NK-92 treated with Interleukin-12 subunit alpha and Interleukin-12 subunit beta, amount 100 ng/mL, for 24 hours (cell line): ENCODE results near the gene FBXL2.
"Not testable (repeated sequence)": the region's sequence is repeated elsewhere in the genome, so short reads cannot be mapped to it uniquely, and the experiment has no call there.

ENCODE experiments used
- DNase-seq: peaks from one replicate; lab custom pipeline; 2025; lab: John Stamatoyannopoulos, UW

Gene FBXL2

GRCh38 chr3:33315826-33316225, 38.6 kb downstream of the FBXL2 start:
- DNase-seq, result no peak

GRCh38 chr3:33317963-33318709, 40.9 kb downstream of the FBXL2 start:
- no peak for DNase-seq

DNA sequence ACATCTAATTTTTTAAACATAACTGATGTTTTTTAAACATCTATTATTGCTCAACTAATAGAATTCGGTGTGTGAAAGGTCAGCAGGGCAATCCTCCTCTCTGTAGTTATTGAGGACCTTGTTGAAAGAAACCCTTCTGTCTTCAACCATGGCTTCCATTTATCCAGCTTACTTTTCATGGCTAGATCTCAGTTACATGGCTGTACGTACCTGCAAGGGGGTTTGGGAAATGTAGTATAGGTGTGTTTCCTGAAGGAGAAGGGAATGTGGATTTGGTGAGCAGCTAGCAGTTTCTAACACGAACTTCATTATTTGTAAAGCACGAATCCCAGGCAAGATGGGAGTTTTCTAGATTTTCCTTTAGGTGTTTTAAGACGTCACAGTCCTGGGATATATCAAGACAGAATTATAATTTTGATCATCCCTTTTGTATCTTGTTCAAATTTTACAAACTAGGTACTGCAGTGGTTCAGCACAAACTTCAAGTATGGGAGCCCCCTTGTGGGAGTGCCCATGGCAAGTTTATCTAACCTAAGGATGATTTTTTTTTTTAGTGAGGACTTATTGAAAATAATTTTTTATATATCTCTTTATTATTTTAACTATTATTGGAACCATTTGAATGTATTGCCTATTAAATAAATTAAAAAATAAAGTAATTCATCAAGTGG, 41.6 kb downstream of the FBXL2 start:
- DNase-seq, result no peak

- no peak for DNase-seq
Measured at GRCh38 chr3:33322412-33322811, 45.2 kb downstream of the FBXL2 start.

DNA sequence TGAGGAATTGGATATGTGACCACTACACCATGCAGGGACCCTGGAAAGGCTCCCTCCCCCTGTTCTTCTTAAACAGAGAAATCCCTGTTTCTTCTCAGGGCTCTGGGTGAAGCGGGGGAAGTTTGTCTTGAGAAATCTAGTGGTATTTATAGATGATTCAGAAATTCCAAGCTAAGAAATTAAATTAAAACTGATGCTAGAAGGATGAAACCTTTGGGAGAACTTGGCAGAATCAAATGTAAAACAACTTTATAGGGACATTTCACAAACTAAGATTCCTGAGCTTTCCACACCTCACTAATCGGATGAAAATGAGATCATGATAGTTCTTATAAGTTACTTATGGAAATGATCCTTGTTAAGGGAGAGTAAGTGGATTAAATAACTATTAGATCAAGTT, 54.2 kb downstream of the FBXL2 start:
- DNase-seq, result no peak

- DNase-seq, result no peak
Measured at GRCh38 chr3:33334364-33334763, 57.1 kb downstream of the FBXL2 start.

GRCh38 chr3:33338936-33339465, 61.8 kb downstream of the FBXL2 start:
- DNase-seq, result not testable (repeated sequence)

GRCh38 chr3:33339758-33340157, 62.5 kb downstream of the FBXL2 start:
- DNase-seq, result no peak

DNA sequence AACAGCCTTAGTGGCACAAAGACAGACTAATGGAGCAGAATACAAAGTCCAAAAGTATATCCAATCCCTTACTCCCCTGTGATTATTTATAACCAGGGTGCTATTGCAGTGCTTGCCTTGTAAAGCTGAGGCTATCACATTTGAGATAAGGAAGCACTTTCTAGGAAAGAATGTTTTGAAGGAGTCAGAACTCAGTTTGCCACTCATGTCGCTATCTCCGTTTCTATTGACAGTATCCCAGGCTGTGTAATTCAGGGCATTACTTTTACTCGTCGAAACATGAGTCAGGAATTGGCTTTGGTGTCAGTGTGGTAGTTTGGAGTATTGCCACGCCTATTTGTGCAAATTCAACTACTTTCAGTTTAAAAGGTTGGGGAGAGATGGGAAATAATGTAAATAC, 78.4 kb downstream of the FBXL2 start:
- DNase-seq, result no peak

- no peak for DNase-seq
Measured at GRCh38 chr3:33358172-33358781, 81.0 kb downstream of the FBXL2 start.

- DNase-seq, result no peak
Measured at GRCh38 chr3:33360136-33360825, 83.0 kb downstream of the FBXL2 start.

DNA sequence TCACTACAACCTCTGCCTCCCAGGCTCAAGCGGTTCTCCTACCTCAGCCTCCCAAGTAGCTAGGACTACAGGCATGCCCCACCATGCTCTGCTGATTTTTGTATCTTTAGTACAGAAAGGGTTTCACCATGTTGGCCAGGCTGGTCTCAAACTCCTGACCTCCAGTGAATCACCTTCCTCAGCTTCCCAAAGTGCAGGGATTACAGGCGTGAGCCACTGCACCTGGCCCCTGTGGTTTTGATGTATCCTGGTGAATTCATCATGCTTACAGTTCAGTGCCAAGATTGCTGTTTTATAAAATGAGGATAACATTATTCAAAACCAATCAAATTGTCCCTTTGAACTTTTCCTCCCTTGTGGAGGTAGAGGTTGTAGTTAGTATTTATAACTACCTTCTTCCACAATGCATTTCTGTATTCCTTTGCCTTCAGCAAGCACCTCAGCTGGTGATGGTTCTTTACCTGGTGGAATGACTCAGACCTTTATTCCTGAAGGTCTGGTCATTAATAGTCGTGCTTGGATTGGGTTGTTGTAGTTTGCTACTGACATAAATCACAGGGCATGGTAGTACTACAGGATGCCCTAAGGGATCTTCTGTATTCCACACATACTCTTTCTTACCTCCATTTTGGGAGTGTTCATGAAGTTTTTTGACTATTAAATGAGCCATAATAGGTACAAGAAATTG, 86.0 kb downstream of the FBXL2 start:
- no peak for DNase-seq

GRCh38 chr3:33364060-33364459, 86.8 kb downstream of the FBXL2 start:
- no peak for DNase-seq

DNA sequence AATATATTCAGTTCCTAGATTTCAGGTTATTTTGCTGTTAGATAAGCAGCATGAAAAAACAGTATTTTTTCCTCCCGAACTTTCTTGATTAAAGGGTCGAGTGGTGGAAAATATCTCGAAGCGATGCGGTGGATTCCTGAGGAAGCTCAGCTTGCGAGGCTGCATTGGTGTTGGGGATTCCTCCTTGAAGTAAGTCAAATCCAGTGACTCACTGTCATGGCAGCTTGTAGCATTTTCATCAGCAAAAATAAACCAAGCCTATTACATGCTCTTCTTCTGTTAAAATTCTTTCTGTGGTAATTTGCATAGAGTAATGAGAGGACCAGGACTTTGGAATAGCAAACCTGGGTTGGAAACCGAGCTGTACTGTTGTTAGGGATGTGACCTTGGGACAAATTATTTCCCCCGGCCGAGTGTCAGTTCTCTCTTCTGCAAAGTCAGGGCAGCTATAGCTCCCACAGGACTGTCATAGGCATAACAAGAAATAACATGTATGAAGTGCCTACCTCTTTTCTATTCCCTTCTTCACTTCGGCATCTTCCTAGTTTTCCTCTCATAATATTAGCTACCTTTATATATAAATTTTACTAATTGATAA, 87.4 kb downstream of the FBXL2 start:
- no peak for DNase-seq

DNA sequence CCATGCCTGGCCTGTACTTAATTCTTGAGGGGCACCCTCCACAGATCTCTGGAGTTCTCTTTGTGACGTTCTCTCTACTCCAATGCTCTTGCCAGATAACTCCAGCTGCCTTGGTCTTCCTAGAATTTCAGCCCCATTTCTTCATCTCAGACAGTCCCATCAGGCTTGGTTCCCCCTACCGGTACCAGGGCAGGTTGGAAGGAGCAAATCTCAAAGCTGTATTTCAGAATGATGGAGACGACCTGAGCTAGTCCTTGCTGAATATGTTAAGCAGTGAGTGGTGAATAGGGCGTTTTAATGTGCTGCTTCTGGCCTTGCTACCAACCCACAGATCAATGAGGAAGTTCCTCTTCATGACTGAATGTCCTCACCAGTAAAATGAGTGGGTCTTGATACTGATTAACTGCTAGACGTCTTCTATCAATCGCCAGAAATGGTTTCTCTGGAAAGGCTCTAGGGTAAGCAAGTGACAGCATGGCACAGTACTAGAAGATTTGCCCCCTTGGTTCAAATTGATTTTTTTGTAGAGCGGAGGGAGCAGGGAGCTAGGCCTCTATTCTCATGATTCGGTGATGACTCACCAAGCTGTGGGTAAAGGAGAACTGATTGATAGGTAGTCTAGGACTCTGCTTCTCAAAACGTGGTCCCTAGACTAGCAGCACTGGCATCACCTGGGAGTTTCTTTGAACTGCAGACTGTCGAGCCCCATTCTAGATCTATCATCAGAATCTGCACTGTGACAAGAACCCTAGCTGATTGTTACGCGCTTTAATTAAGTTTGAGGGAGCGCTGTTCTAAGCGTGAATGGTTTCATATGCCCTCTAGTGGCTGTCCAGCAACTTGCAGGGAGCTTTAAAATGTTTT, 95.2 kb downstream of the FBXL2 start:
- DNase-seq, result no peak

- no peak for DNase-seq
Measured at GRCh38 chr3:33373082-33373437, 95.8 kb downstream of the FBXL2 start.

- no peak for DNase-seq
Measured at GRCh38 chr3:33377489-33377888, 100.2 kb downstream of the FBXL2 start.

- DNase-seq, result no peak
Measured at GRCh38 chr3:33377931-33378330, 100.7 kb downstream of the FBXL2 start.

DNA sequence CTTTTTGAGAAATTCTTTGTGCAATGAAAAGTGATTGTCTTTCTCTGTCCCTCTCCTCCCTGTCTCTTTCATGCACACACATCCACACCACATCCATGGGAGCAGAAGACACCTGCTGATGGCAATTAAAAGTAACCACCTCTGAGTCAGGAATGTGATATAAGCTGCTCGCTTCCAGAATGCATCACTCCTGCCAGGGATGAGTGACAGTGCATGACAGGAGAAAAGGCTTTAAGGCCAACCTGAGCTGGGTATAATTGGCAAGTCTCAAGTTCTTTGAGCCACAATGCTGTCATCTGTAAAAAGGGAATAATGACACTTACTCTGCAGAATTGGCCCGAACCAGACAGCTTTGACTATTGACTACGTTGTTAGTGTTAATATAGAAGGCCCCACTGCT, 103.4 kb downstream of the FBXL2 start:
- DNase-seq, result no peak

- DNase-seq, result no peak
Measured at GRCh38 chr3:33383951-33384350, 106.7 kb downstream of the FBXL2 start.

GRCh38 chr3:33385423-33385822, 108.2 kb downstream of the FBXL2 start:
- peak; percentile 5 for DNase-seq
